ENCODE data around the gene PLD1. TPM values are rescaled to one million over a fixed set of nuclear protein-coding genes. Genes with fewer than 3 reads are reported as not detected.
"Not testable (repeated sequence)": the region's sequence is repeated elsewhere in the genome, so short reads cannot be mapped to it uniquely, and the experiment has no call there.

Gene PLD1, protein sequence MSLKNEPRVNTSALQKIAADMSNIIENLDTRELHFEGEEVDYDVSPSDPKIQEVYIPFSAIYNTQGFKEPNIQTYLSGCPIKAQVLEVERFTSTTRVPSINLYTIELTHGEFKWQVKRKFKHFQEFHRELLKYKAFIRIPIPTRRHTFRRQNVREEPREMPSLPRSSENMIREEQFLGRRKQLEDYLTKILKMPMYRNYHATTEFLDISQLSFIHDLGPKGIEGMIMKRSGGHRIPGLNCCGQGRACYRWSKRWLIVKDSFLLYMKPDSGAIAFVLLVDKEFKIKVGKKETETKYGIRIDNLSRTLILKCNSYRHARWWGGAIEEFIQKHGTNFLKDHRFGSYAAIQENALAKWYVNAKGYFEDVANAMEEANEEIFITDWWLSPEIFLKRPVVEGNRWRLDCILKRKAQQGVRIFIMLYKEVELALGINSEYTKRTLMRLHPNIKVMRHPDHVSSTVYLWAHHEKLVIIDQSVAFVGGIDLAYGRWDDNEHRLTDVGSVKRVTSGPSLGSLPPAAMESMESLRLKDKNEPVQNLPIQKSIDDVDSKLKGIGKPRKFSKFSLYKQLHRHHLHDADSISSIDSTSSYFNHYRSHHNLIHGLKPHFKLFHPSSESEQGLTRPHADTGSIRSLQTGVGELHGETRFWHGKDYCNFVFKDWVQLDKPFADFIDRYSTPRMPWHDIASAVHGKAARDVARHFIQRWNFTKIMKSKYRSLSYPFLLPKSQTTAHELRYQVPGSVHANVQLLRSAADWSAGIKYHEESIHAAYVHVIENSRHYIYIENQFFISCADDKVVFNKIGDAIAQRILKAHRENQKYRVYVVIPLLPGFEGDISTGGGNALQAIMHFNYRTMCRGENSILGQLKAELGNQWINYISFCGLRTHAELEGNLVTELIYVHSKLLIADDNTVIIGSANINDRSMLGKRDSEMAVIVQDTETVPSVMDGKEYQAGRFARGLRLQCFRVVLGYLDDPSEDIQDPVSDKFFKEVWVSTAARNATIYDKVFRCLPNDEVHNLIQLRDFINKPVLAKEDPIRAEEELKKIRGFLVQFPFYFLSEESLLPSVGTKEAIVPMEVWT
- total RNA-seq (8.8 TPM), polyA plus RNA-seq (1 to 10 TPM in 3 of 4 donors, not detected in 1; 1.2 to 5.0 (median 2.3) TPM)

DNA sequence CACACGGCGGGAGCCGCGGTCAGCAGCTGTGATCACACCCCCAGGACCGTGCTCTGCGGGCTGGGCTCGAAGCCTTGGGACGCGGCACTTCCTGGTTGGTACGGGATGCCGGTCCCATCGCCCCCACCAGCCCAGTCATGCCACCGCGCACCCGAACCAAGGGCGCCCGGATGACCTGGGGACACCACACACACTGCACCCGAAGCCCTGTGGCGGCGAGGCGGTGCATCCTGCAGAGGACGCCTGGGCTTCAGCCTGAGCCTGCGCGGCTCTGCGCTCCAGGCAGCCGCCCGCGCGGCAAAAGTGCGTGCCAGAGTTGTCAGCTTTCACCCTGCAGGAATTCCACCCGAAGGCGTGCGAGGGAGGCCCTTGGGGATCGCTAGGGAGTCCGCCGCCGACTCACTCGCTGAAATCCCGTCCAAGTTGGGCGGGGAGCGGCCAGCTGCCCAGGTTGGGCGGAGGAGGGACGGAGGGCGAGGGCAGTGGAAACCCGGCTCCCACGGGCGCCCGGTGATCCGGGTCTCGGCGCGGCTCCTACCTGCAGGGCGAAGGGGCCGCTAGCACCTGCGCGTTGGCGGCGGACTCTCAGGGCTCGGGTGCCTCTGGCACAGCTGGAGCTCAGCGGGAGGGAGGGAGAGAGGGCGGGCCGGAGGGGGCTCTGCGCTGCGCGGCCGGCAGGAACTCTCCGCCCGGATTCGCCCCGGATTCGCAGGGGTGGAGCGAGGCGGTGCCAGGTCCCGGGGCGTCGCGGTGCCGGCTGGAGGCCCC is at the start of gene PLD1:
Gene PLD1 (minus strand): TSS at position 623 of the 768 bp plus-strand sequence. CDS start 72,432 bp downstream, outside the sequence.
- peak; percentile 78 for ATAC-seq (ENCODE audit: low read depth in 2 of 2)
- Mint-ChIP-seq H3K27me3 (peaks cover 49% of the 10 kb centered on the region), H3K4me3 (peak within 1 kb of the TSS; percentile 80 to 97 (median 89)), H3K9me3 (no peaks in the 10 kb centered on the region), H3K4me1 (peaks cover 8 to 18% (median 12%) of the 10 kb centered on the region in 4 donors), H3K27ac (peak within 1 kb of the TSS; percentile 6 to 63 (median 37)), H3K36me3 (no peaks in the 10 kb centered on the region)
- peaks cover 19% of the 10 kb centered on the region for H3K27me3 ChIP-seq (ENCODE audit: control insufficient read depth, insufficient read depth, low read length)
- no peaks in the 10 kb centered on the region for H3K36me3 ChIP-seq (ENCODE audit: control insufficient read depth, insufficient read depth, low read length)
- H3K4me3 ChIP-seq (ENCODE audit: low read depth, low read length): peak within 1 kb of the TSS; percentile 53
- peak; percentile 33 to 72 (median 37) for DNase-seq
- H3K27ac ChIP-seq (ENCODE audit: insufficient read depth, low read length, poor library complexity, severe bottlenecking): no peak within 1 kb of the TSS
- peaks cover 13% of the 10 kb centered on the region for H3K4me1 ChIP-seq (ENCODE audit: control insufficient read depth, insufficient read depth, low read length, poor library complexity, severe bottlenecking)
- H3K9me3 ChIP-seq (ENCODE audit: control insufficient read depth in 2 of 2, low read length in 2 of 2): no peaks in the 10 kb centered on the region

DNA sequence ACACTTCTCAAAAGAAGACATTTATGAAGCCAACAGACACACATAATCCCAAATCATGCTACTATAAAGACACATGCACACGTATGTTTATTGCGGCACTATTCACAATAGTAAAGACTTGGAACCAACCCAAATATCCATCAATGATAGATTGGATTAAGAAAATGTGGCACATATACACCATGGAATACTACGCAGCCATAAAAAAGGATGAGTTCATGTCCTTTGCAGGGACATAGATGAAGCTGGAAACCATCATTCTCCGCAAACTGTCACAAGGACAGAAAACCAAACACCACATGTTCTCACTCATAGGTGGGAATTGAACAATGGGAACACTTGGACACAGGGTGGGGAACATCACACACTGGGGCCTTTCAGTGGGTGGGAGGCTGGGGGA is 48.5 kb upstream of the PLD1 start:
- not testable (repeated sequence) for H3K4me1 Mint-ChIP-seq; H3K4me1 ChIP-seq (ENCODE audit: control insufficient read depth, insufficient read depth, low read length, poor library complexity, severe bottlenecking); H3K36me3 Mint-ChIP-seq; H3K4me3 Mint-ChIP-seq; H3K27ac ChIP-seq (ENCODE audit: insufficient read depth, low read length, poor library complexity, severe bottlenecking); H3K27me3 ChIP-seq (ENCODE audit: control insufficient read depth, insufficient read depth, low read length); DNase-seq; H3K36me3 ChIP-seq (ENCODE audit: control insufficient read depth, insufficient read depth, low read length); H3K4me3 ChIP-seq (ENCODE audit: low read depth, low read length); H3K27ac Mint-ChIP-seq; ATAC-seq (ENCODE audit: low read depth in 2 of 2)
- peaks cover 17% of the 10 kb centered on the region for H3K27me3 Mint-ChIP-seq
- peaks cover 11 to 15% of the 10 kb centered on the region in 2 experiments for H3K9me3 ChIP-seq (ENCODE audit: control insufficient read depth in 2 of 2, low read length in 2 of 2)
- H3K9me3 Mint-ChIP-seq: peaks cover 0 to 14% (median 7%) of the 10 kb centered on the region in 7 donors

DNA sequence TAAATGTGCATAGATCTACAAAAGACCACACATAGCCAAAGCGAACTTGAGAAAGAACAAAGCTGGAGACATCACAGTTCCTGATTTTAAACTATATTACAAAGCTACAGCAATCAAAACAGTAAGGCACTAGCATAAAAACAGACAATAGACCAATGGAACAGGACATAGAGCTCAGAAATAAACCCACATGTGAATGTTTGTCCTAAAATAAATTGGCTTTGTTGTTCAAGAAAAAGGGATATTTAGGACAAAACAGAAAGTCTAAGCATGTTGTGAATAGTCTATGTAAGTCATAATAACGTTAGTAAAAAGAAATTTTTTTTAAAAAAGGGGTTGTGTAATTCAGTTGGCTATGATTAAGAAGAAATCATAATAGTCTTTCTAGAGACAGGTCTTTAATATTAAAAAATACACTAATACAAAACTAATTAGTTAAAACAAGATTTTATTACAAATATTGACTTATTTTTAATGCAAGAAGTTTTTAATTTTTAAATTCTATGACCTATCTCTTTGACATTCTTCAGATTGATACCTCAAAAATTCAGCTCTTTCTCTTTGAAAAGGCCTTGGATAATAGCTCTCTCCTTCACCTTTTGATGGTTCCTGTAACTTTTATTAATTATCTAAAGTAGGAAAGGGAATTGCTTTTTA is 44.5 kb upstream of the PLD1 start:
- Mint-ChIP-seq H3K36me3 (no peaks in the 10 kb centered on the region), H3K27me3 (peaks cover 13% of the 10 kb centered on the region), H3K9me3 (peaks cover 4 to 20% (median 7%) of the 10 kb centered on the region in 7 donors), H3K27ac (no peak overlapping the region), H3K4me3 (no peak overlapping the region), H3K4me1 (no peaks in the 10 kb centered on the region)
- no peaks in the 10 kb centered on the region for H3K4me1 ChIP-seq (ENCODE audit: control insufficient read depth, insufficient read depth, low read length, poor library complexity, severe bottlenecking)
- H3K36me3 ChIP-seq (ENCODE audit: control insufficient read depth, insufficient read depth, low read length): no peaks in the 10 kb centered on the region
- H3K27me3 ChIP-seq (ENCODE audit: control insufficient read depth, insufficient read depth, low read length): peaks cover 9% of the 10 kb centered on the region
- H3K4me3 ChIP-seq (ENCODE audit: low read depth, low read length): no peak overlapping the region
- no peak overlapping the region for H3K27ac ChIP-seq (ENCODE audit: insufficient read depth, low read length, poor library complexity, severe bottlenecking)
- ATAC-seq (ENCODE audit: low read depth in 2 of 2) (no peak), DNase-seq (no peak)
- H3K9me3 ChIP-seq (ENCODE audit: control insufficient read depth in 2 of 2, low read length in 2 of 2): peaks cover 13 to 15% of the 10 kb centered on the region in 2 experiments

DNA sequence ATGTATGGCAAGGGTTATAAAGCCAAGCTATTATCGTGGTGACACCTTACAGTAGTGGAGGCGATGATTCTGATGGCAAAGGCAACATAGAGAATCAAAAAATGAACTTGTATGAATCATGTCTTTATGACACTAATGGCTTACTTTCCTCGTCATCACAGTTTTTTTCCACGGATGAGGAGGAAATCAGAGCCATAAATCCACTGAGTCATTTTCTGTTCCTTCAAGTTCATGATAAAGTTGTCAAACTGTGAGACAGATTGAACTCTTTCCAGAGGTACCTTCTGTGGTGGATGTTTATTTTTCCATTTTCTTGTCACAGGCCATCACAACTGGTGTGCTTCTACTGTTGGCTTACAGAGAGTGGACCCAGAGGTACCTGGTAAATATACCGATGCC is 41.4 kb upstream of the PLD1 start:
- Mint-ChIP-seq H3K9me3 (peaks cover 2 to 16% (median 7%) of the 10 kb centered on the region in 7 donors), H3K4me1 (peaks cover 0 to 9% (median 3%) of the 10 kb centered on the region in 4 donors), H3K36me3 (no peaks in the 10 kb centered on the region), H3K27me3 (peaks cover 4% of the 10 kb centered on the region), H3K27ac (no peak overlapping the region), H3K4me3 (no peak overlapping the region)
- H3K9me3 ChIP-seq (ENCODE audit: control insufficient read depth in 2 of 2, low read length in 2 of 2): peaks cover 13 to 15% of the 10 kb centered on the region in 2 experiments
- H3K27ac ChIP-seq (ENCODE audit: insufficient read depth, low read length, poor library complexity, severe bottlenecking): no peak overlapping the region
- DNase-seq (no peak), ATAC-seq (ENCODE audit: low read depth in 2 of 2) (no peak)
- H3K4me1 ChIP-seq (ENCODE audit: control insufficient read depth, insufficient read depth, low read length, poor library complexity, severe bottlenecking): no peaks in the 10 kb centered on the region
- no peaks in the 10 kb centered on the region for H3K36me3 ChIP-seq (ENCODE audit: control insufficient read depth, insufficient read depth, low read length)
- H3K27me3 ChIP-seq (ENCODE audit: control insufficient read depth, insufficient read depth, low read length): peaks cover 8% of the 10 kb centered on the region
- no peak overlapping the region for H3K4me3 ChIP-seq (ENCODE audit: low read depth, low read length)

DNA sequence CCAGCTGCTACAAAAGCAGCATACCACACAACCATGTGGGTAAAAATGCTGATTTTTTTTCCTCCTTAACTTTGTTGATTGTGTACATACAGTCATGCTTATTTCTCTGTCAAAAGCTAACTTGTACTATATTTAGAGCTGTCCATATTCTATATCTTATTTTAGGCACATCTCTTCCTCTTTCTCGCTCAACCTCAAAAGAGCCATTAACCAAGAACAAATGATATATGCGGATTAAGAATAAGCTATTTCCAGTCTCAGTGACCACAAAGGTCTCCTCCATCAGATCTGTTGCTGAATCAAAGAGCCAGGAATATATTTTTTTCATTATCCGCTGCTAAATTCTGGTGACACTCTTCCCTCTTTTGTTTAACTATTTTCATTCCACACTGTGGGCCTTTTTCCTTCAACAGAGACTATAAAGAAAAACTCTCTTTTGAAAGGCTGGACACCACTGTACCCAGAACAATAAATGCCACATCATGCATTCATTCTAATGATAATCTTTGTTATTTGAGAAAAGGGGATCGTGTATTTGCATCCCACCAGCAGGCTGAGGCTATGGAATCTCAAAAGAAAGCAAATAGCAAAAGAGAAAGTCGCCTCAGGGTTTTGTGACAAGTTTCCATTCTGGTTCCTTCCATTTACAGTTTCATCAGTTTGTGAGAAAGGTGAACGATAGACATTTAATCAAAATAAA is 40.8 kb upstream of the PLD1 start:
- H3K9me3 ChIP-seq (ENCODE audit: control insufficient read depth in 2 of 2, low read length in 2 of 2): peaks cover 13 to 15% of the 10 kb centered on the region in 2 experiments
- Mint-ChIP-seq H3K4me3 (no peak overlapping the region), H3K27me3 (peaks cover 4% of the 10 kb centered on the region), H3K9me3 (peaks cover 2 to 16% (median 7%) of the 10 kb centered on the region in 7 donors), H3K27ac (no peak overlapping the region), H3K36me3 (no peaks in the 10 kb centered on the region), H3K4me1 (peaks cover 0 to 13% (median 9%) of the 10 kb centered on the region in 4 donors)
- no peak overlapping the region for H3K27ac ChIP-seq (ENCODE audit: insufficient read depth, low read length, poor library complexity, severe bottlenecking)
- ATAC-seq (ENCODE audit: low read depth in 2 of 2) (no peak), DNase-seq (no peak)
- H3K4me3 ChIP-seq (ENCODE audit: low read depth, low read length): no peak overlapping the region
- H3K27me3 ChIP-seq (ENCODE audit: control insufficient read depth, insufficient read depth, low read length): peaks cover 7% of the 10 kb centered on the region
- no peaks in the 10 kb centered on the region for H3K36me3 ChIP-seq (ENCODE audit: control insufficient read depth, insufficient read depth, low read length)
- no peaks in the 10 kb centered on the region for H3K4me1 ChIP-seq (ENCODE audit: control insufficient read depth, insufficient read depth, low read length, poor library complexity, severe bottlenecking)

DNA sequence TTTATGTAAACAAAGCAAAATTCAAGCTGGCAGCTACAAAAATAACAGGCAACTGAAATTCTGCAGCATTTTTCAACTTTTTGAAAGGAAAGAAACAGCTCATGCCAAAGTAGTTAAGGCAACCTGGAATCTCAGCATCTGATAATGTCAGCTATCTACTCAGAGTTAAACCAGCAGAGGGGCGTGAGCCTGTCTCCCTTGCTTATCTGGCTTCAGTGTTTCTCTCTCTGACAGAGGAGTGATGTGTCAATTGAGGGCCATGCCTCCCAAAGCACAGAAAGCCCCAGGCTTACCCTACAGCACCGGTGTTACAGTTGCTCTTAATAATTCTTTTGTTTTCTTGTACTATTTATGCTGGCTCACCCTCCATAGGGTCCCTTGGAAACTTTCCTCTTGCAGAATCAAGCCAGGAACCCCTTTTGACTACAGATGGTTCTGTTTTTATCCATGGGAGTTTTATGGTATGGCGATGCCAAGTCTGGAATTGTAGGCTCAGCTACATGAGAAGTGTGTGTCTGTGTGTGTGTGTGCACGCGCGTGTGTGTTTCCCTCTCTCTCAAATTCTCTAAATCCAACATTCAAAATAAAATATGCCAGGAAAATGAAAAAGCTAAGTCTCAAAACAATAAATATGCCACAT is 40.2 kb upstream of the PLD1 start:
- no peak overlapping the region for H3K4me3 ChIP-seq (ENCODE audit: low read depth, low read length)
- ATAC-seq (ENCODE audit: low read depth in 2 of 2): no peak
- no peak for DNase-seq
- no peak overlapping the region for H3K27ac ChIP-seq (ENCODE audit: insufficient read depth, low read length, poor library complexity, severe bottlenecking)
- H3K36me3 ChIP-seq (ENCODE audit: control insufficient read depth, insufficient read depth, low read length): no peaks in the 10 kb centered on the region
- Mint-ChIP-seq H3K4me3 (no peak overlapping the region), H3K27me3 (peaks cover 4% of the 10 kb centered on the region), H3K4me1 (peaks cover 0 to 16% (median 12%) of the 10 kb centered on the region in 4 donors), H3K27ac (no peak overlapping the region), H3K9me3 (peaks cover 3 to 16% (median 7%) of the 10 kb centered on the region in 7 donors), H3K36me3 (no peaks in the 10 kb centered on the region)
- peaks cover 12 to 13% of the 10 kb centered on the region in 2 experiments for H3K9me3 ChIP-seq (ENCODE audit: control insufficient read depth in 2 of 2, low read length in 2 of 2)
- H3K4me1 ChIP-seq (ENCODE audit: control insufficient read depth, insufficient read depth, low read length, poor library complexity, severe bottlenecking): no peaks in the 10 kb centered on the region
- peaks cover 7% of the 10 kb centered on the region for H3K27me3 ChIP-seq (ENCODE audit: control insufficient read depth, insufficient read depth, low read length)
